Hematopoietic multipotent progenitor cell treated with erythropoietin and hydrocortisone succinate and interleukin-3 and kit ligand, for 4 days (in vitro differentiated cells): ENCODE measurements around the gene PDE6B.
"Not testable (repeated sequence)": the region's sequence is repeated elsewhere in the genome, so short reads cannot be mapped to it uniquely, and the experiment has no call there.

Source experiments
- DNase-seq: peaks from one replicate; pipeline ENCODE4 v3.0.0-alpha.2; 2015

Gene PDE6B

GRCh38 chr4:622996-623913 lies 2.1 kb upstream of the PDE6B start:
- DNase-seq = peak; percentile 4

DNA sequence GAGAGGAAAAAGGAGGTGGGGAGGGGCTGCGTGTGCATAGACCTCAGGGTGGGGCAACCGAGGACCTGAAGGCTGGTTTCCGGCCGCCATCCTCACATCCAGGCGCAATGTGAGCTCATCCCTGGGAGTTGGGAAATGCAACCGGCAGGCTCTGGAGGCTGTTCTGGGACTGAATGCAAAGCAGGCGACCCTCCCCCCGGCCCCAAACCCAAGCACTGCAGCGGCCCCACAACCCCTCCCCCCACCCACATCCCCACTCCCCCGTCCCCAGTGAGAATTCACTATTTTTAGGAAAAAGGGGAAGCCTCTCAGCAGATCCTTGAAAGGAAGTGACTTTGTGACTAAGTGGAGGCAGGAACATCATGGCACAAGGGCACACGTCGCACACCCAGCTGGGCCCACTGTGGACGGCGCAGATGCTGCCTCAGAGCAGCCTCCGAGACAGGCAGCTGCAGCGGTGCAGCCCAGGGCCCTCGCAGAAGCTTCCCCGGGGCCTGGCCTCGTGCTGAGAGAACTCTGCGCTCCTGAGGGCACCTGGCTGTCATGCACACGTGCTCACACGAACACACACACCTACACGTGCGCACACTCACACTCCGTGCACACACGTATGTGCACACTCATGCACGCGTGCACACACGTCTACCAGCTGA lies 1.3 kb upstream of the PDE6B start:
- DNase-seq = peak; percentile 13

DNA sequence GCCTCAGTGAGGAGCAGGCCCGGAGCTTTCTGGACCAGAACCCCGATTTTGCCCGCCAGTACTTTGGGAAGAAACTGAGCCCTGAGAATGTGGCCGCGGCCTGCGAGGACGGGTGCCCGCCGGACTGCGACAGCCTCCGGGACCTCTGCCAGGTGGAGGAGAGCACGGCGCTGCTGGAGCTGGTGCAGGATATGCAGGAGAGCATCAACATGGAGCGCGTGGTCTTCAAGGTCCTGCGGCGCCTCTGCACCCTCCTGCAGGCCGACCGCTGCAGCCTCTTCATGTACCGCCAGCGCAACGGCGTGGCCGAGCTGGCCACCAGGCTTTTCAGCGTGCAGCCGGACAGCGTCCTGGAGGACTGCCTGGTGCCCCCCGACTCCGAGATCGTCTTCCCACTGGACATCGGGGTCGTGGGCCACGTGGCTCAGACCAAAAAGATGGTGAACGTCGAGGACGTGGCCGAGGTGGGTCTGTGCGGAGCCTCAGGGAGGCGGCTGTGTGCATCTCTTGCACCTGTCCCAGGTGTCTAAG lies 323 bp downstream of the PDE6B start:
- DNase-seq = no peak

DNA sequence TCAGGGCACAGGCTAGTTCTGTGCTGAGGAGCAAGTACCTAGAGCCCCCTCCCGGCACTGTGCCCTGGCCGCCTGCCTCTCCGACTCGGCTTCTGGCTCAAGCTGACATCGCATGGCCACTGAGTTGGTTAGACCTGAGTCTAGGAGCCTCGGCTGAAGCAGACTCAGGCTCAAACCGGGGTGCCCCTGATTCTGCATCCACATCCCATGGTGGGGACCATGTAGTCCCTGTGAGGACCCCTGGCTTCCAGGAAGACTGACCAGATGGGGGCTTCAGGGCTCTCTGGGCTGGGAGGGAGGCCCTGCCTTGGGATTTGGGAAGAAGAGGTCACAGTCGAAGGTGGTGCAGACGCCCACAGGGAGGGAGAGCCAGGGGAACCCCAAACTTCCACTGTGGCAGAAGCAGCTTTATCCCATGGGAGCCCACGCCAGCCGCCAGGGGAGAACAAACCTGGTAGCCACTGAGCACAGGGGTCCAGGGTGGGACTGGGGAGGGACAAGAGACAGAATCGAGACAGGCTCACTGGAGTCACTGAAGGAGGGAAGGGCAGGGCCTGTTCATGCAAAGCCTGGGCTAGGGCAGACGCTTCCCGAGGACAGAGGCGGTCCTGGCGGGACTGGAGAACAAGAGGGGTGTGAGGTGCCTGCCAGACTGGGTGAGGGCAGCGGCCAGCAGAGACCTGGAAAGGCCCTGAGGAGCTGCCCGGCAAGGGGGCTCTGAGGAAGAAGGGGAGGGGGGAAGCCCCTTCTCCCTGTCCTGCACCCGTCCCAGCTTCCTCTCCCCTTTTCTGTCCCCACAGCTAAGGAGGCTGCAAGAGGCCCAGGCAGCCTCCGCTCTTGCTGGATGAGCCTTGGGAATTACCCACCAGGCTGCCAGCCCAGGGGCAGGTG lies 1.1 kb downstream of the PDE6B start:
- no peak for DNase-seq

DNA sequence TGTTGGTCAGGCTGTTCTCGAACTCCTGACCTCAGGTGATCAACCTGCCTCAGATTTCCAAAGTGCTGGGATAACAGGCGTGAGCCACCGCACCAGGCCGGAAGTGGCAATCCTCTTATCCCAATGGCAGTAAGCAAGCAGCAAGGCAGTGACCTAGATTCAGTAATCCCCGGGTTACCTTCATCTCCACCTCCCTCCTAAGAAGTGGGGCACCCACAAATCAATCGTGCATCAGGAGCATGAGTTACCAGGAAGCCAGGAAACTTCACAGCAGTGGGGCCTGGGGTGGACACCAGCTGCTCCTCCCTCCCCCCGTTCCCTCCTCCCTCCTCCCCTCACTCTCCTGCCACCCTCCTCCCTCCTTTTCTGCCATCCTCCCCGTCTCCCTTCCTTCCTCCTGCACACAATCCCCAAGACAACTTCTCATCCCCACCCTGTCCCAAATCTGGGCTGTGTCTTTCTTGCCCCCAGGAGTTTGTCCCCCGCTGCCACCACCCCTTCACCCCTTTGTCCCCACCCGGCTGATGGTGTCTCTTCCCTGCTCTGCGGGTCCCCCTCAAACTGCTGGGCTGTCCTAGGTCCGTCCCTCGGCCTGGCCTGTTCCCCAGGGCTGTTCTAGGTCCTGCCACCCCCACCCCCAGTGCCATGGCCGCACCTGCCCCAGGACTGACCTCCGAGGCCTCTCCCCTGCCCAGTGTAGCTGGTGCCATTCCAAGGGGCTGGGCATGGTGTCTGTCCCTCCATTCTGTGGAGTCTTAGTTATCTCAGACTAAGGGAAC lies 2.2 kb downstream of the PDE6B start:
- no peak for DNase-seq

GRCh38 chr4:628311-628741 lies 3.0 kb downstream of the PDE6B start:
- no peak for DNase-seq

DNA sequence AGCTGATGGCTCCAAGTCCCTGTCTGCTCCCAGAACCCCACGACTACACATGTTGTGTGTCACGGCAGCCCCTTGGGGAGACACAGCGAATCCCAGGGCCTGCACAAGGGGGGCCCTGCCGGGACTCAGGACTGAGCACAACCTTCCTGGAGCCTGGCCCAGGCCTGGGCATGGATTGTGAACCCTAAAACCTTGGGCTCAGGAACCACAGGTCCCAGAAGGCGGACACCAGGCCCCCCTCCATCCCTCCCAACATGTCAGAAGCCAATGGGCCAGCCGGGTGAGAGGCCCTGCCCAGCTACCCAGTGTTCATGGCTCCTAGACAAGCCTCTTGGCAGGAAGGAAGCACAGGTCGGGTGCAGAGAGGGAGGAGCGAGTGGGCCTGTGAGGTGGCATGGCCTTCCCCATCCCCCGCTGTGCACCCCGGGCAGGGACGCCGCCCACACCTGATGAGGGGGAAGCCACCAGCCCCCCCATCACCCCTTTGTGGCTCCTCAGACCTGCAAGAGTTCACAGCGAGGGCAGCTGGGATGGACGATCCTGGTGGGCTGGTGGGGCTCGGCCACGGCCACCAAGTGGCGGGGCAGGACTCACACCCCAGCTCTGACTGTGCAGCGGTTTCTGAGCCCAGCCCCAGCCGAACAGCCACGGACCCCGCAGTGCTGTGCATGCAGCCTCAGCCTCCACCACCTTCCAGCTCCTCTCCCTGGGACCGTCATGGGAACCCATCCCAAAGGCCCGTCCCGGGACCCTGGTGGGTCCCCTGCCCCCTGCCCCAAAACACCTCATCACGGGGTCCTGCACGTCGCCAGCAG lies 3.7 kb downstream of the PDE6B start:
- DNase-seq = no peak

DNA sequence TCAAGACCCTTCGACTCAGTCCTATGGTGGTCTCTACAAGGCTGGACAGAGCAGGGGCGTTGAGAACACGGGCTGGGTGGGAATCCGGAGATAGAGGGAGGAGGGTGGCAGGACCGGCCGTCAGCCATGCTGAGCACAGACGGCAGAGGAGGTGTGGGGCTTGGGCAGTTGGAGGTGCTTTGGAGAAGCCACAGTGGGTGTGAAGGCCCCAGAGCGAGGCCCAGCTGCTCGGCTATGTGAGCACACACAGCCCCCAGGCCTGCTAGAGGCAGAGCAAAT lies 4.2 kb downstream of the PDE6B start:
- DNase-seq = no peak

- no peak for DNase-seq
Observed at GRCh38 chr4:629915-630641, 4.7 kb downstream of the PDE6B start.

- no peak for DNase-seq
Observed at GRCh38 chr4:630656-631055, 5.3 kb downstream of the PDE6B start.

- no peak for DNase-seq
Observed at GRCh38 chr4:632196-632790, 6.9 kb downstream of the PDE6B start.

DNA sequence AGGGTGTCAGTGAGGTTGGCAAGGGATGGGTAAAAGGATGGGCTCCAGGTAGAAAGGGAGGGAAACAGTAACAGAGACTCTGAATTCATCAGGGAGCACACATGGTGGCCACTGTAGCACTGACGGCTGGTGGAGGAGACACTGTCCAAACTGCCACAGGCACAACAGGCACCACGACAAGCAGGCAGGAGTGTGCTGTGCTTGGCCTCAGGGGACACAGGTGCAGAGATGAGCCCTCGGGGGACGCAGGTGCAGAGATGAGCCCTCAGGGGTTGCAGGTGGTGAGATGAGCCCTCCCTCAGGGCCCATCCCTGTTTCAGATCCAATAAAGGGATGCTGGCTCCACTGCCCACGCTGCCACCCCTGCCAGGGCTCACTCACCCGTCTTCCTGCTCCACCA lies 7.6 kb downstream of the PDE6B start:
- DNase-seq = no peak

DNA sequence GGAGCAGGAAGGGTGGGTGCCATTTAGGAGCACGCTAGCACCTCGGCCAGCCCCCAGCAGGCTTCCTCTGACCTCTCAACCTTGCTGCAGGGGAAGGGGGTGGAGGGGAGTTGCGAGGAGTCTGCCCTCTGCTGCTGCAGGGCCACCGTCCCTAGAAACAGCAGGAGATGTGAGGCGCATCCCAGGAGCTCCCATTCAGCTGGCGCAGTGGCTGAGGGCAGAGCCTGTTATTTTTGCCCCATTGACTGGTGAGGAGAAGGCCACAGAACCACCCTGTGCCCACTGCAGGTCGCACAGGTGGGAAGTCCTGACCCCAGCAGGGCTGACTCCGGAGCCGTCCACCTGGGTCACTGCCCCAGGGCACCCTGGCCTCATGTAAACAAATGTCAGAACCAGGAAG lies 8.0 kb downstream of the PDE6B start:
- no peak for DNase-seq

GRCh38 chr4:633976-634598 lies 8.7 kb downstream of the PDE6B start:
- DNase-seq = no peak

DNA sequence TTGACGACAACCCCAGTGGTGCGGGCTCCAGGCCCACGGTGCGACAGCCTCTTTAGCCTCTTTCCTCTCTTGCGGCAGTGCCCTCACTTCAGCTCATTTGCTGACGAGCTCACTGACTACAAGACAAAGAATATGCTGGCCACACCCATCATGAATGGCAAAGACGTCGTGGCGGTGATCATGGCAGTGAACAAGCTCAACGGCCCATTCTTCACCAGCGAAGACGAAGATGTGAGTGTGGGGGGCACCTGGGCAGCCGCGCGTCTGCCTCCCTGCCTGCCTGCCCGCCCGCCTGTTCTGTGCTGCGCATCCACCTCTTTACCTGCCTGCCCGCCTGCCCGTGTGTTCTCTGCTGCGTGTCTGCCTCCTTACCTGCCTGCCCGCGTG lies 9.2 kb downstream of the PDE6B start:
- no peak for DNase-seq

DNA sequence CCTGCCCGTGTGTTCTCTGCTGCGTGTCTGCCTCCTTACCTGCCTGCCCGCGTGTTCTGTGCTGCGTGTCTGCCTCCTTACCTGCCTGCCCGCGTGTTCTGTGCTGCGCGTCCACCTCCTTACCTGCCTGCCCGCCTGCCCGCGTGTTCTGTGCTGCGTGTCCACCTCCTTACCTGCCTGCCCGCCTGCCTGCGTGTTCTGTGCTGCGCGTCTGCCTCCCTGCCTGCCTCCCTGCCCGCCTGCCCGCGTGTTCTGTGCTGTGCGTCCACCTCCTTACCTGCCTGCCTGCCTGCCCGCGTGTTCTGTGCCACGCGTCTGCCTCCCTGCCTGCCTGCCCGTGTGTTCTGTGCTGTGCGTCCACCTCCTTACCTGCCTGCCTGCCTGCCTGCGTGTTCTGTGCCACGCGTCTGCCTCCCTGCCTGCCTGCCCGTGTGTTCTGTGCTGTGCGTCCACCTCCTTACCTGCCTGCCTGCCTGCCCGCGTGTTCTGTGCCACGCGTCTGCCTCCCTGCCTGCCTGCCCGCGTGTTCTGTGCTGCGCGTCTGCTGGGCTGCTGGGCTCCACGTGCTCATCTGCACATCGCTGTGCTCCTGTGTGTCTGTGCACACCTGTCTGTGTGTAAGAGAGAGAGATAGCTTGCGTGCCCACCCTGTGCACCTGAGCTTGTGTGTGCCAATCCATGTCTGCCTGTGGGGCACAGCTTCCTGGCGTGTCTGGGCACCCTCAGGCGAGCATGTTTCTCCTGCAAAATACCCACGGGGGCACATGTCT lies 9.9 kb downstream of the PDE6B start:
- not testable (repeated sequence) for DNase-seq

- DNase-seq = no peak
Observed at GRCh38 chr4:635851-636627, 10.7 kb downstream of the PDE6B start.

DNA sequence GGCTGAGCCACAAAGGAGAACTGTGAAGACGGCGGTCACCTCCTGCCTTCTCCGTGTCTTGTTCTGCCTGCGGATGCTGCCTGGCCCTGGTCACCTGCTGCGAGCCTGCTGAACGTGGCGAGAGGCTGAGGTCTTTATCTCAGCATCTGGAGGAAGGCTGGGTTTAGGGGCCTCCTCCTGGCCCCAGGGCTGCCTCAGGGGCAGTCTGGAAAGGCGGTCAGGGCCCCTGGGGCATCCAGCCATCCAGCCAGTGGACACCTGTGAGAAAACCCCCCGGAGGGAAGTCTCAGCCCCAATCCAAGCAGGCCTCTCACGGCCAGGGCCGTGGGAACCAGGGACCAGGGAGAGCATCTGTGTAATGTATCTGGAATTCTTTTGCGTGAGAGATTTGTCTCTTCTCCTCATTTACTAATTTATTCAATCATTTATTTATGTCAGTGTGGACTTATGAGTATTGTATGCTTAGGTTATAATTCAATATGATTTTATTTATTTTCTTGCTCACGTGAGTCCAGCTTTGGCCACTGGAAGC lies 11.3 kb downstream of the PDE6B start:
- no peak for DNase-seq
